Skin of body (tissue), 2 donors: Measurements from ENCODE around the gene DHRS9. TPM values are rescaled to one million over a fixed set of nuclear protein-coding genes. Genes with fewer than 3 reads are reported as not detected.

Experiments used
- DNase-seq: peaks from one replicate; lab custom pipeline; 2025; lab: John Stamatoyannopoulos, UW
- total RNA-seq: library from RNA; depleted of rRNA; stranded (reverse); fragments of >200 nt; gene quantifications from one replicate; pipeline ENCODE4 v1.2.3, GENCODE V29; 2014

DHRS9 gene
- total RNA-seq, 1 donor from 2014 or later = 1.6 TPM

DNA sequence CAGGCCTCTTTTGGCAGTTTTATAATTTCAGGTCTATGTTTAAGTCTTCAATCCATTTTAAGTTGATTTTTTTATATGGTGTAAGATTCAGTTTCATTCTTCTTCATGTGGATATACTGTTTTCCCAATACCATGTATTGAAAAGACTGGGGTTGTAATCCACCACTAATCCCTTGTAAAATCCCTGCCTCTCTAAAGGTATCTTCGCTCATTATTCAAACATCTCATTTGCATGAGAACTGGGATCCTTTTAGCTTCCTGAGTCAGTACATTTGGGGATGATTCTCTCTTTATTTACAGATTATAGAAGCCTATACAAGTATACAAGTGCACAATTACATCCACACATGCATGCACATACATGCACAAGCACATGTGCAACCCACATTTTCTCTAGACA is 25.3 kb downstream of the DHRS9 start:
- DNase-seq = no peak

- DNase-seq = no peak
Observed at GRCh38 chr2:169095621-169096105, 26.3 kb downstream of the DHRS9 start.

- no peak for DNase-seq
Observed at GRCh38 chr2:169104848-169105247, 35.5 kb downstream of the DHRS9 start.

- no peak for DNase-seq
Observed at GRCh38 chr2:169105476-169105875, 36.1 kb downstream of the DHRS9 start.

GRCh38 chr2:169106134-169106533 is 36.8 kb downstream of the DHRS9 start:
- no peak for DNase-seq

GRCh38 chr2:169106563-169107545 is 37.5 kb downstream of the DHRS9 start:
- no peak for DNase-seq

- DNase-seq = no peak
Observed at GRCh38 chr2:169107645-169108044, 38.3 kb downstream of the DHRS9 start.

GRCh38 chr2:169108099-169108884 is 38.9 kb downstream of the DHRS9 start:
- no peak for DNase-seq

GRCh38 chr2:169109502-169110409 is 40.4 kb downstream of the DHRS9 start:
- peak; percentile 22 for DNase-seq

DNA sequence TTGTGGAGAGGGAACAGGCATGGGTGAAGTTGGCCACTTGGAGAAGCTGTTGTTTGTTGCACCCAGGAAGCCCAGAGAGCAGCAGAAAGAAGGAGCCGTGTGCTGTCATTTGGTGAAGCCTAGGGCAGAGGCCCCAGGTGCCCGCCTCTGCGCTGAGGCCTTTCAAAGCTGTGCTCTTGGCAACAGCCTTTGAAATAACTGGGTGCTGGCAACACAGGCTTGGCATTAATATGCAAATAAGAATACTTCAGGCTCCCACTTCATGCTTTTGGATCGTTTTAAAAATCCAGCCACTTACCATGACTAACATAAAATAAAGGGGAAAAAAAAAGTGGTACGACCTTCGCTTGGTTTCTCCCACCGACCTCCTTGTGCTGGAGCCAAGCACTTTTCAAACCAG is 41.1 kb downstream of the DHRS9 start:
- no peak for DNase-seq

- DNase-seq = no peak
Observed at GRCh38 chr2:169110916-169111315, 41.6 kb downstream of the DHRS9 start.

GRCh38 chr2:169112841-169113240 is 43.5 kb downstream of the DHRS9 start:
- DNase-seq = no peak

GRCh38 chr2:169114056-169114455 is 44.7 kb downstream of the DHRS9 start:
- no peak for DNase-seq

DNA sequence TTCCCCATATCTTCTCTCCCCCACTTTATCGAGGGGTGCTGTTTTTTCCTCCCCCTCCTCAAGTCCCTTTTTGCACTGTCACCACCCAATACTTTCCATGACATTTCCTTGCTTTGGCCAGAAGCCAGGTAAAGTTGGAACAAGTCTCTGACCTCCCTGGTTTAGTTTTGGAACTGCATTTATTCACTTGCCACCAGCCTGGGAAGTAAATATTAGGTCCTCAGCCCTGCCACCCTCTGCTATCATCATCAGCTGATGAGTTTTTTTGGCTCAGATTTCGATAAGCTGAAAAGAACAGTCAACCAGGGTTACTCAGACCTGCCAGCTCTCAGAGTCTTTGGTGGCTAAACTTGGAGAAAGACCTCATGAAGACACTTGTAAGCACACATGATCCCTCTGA is 47.0 kb downstream of the DHRS9 start:
- DNase-seq = no peak

DNA sequence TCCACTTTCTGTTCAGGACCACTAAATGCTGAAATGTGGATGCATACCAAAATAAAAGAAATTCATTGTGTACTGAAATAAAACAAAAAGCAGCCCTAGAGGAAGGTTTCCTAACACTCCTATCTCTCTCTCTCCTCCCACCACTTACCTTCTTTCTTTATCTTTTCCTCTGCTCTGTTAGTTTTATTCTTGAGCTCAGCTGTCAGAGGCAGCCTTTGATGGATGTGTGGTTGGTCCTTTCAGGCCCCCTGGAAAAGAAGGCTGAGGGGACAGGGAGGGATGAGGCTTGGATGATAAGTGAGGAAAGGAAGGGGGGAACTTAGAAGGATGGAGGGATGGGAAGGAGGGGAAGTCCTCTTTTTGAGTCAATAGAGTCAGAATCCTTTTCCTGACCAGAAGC is 47.6 kb downstream of the DHRS9 start:
- DNase-seq = no peak

DNA sequence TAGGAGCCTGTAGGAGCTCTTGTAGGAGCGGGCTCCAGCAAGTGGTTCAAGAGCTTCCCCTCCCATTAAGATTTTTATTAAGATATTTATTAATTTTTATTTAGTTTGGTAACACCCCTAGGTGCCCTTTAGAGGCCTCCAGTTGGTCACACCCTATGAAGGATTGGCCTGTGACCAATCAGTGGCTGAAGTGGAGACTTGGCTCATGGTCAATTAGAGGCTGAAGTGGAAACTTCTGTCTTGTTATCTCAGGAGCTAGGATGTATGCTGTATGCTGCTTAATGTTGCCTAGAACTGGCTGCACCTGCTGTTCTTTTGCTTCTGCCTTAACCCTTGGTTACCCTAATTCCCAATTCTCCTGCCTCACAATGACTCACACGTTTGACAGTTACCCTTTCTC is 48.7 kb downstream of the DHRS9 start:
- no peak for DNase-seq

DNA sequence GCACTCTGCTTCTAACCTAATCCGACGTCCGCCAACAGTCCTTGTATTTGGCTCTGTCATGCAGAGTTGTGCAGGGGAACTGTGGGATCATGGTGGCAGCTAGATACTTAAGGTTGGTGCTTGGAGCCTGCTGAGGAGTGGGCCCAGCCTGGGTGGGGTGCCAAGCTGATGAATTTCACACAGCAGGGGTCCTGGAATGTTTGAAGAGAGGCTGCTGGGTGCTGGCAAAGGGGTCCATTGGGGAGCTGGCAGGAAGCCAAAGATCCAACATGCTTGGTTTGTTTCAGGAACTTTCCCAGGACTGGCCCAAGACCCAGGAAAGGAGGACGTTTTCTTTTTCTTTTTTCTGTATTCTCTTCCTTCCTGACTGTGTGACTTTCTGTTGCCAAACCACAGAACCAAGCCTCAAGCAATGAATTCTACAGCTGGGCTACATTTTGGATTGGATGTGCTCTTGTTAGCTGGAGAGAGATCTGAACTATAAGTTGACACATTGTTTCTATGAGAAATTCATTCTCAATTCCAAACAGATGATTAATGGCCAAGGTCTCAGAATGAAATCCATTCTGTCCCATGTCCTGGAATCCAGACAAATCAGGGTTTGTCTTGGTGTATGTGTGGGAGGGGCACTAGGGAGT is 49.9 kb downstream of the DHRS9 start:
- DNase-seq = peak; percentile 33

- no peak for DNase-seq
Observed at GRCh38 chr2:169119851-169120250, 50.5 kb downstream of the DHRS9 start.

- no peak for DNase-seq
Observed at GRCh38 chr2:169129703-169130243, 60.4 kb downstream of the DHRS9 start.
